OCI-LY1 (cell line): ENCODE measurements around the gene CEBPG.

Experiments
- EZH2 ChIP-seq: fragments of 200-600 bp; sonication (generic), shearing (Covaris generic); IDR thresholded peaks from 2 replicates; pipeline ENCODE4 v1.8.0; 2017; ENCODE audit warnings: borderline replicate concordance, mixed run types, mild to moderate bottlenecking, antibody characterized with exemption, low read length, moderate library complexity, mixed read lengths
- TF ChIP-seq, protein P1 (sequence below): fragments of 200-600 bp; sonication (generic), shearing (Covaris generic); IDR thresholded peaks from 2 replicates; pipeline ENCODE4 v1.5.1; 2017; ENCODE audit warnings: mild to moderate bottlenecking, antibody characterized with exemption, low read length, moderate library complexity, mixed read lengths

DNA sequence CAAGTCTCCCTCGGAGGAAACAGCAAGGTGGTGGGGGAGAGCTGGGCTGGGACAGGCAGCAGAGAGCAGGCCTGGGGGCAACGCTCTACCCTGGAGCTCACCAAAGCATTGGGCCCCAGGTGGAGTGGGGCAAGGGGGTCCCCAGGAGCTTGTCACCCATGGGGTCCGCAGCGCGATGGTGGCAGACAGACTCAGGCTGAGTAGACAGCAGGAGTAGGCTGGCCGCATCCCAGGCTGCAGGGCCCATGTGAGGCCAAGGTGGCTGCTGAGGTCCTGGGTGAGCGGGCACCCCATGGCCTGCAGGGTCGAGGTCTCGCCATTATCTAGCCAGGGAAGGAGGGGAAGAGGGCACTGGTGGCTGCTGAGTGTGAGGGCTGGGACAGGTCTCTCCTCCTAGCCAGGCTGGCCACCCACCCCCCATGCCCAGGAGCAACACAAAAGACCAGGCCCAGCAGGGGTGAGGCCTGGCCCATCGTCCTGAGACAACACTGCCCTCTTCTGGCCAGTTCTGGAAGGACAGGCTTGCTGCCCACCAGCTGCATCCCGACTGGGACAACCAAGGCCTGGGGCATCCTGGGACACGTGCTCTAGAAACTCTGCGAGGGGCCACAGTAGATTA is 33.1 kb downstream of the CEBPG start:
- TF ChIP-seq, protein P1, sequence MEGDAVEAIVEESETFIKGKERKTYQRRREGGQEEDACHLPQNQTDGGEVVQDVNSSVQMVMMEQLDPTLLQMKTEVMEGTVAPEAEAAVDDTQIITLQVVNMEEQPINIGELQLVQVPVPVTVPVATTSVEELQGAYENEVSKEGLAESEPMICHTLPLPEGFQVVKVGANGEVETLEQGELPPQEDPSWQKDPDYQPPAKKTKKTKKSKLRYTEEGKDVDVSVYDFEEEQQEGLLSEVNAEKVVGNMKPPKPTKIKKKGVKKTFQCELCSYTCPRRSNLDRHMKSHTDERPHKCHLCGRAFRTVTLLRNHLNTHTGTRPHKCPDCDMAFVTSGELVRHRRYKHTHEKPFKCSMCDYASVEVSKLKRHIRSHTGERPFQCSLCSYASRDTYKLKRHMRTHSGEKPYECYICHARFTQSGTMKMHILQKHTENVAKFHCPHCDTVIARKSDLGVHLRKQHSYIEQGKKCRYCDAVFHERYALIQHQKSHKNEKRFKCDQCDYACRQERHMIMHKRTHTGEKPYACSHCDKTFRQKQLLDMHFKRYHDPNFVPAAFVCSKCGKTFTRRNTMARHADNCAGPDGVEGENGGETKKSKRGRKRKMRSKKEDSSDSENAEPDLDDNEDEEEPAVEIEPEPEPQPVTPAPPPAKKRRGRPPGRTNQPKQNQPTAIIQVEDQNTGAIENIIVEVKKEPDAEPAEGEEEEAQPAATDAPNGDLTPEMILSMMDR: peak; percentile 85
- TF ChIP-seq EZH2: no peak
